Measurements from ENCODE around the gene C11orf86.

DNA sequence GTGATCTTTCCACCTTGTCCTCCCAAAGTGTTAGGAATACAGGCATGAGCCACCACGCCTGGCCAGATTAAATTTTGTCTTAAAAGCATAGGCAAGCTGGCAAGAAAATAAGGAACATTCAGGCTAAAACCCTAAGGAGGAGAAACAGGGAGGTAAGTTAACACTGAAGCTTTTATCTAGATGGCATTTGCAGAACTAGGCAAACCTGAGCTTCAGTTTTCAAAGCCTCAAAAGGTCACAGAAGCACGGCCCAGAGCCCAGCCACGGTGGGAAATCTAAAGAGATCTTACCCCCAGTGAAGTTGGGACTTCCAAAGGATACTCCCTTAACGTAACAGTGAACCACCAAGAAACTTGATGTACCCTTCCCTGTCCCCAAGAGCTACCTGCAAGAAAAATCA, 45.4 kb upstream of the C11orf86 start:
- TF ChIP-seq JUNB (IDR thresholded peaks at IDR 0.05) = no peak
- no peak for TF ChIP-seq MYC (IDR thresholded peaks at IDR 0.05; ENCODE audit: insufficient read depth, insufficient read length, insufficient replicate concordance, low read length, severe bottlenecking)
- no peak for TF ChIP-seq EGR1 (IDR thresholded peaks at IDR 0.05; ENCODE audit: borderline replicate concordance in 1 of 2, low read depth in 2 of 2, low read length in 2 of 2)
- no peak for TF ChIP-seq CREB1 (IDR thresholded peaks at IDR 0.05; ENCODE audit: low read depth)
- TF ChIP-seq, protein P1, sequence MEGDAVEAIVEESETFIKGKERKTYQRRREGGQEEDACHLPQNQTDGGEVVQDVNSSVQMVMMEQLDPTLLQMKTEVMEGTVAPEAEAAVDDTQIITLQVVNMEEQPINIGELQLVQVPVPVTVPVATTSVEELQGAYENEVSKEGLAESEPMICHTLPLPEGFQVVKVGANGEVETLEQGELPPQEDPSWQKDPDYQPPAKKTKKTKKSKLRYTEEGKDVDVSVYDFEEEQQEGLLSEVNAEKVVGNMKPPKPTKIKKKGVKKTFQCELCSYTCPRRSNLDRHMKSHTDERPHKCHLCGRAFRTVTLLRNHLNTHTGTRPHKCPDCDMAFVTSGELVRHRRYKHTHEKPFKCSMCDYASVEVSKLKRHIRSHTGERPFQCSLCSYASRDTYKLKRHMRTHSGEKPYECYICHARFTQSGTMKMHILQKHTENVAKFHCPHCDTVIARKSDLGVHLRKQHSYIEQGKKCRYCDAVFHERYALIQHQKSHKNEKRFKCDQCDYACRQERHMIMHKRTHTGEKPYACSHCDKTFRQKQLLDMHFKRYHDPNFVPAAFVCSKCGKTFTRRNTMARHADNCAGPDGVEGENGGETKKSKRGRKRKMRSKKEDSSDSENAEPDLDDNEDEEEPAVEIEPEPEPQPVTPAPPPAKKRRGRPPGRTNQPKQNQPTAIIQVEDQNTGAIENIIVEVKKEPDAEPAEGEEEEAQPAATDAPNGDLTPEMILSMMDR (IDR thresholded peaks at IDR 0.05 in 2 of 3, conservative IDR thresholded peaks at IDR 0.05 in 1 of 3; ENCODE audit: control insufficient read depth in 2 of 3, extremely low read depth in 1 of 3, insufficient read depth in 1 of 3, low read depth in 3 of 3, low read length in 3 of 3) = no peak
- TF ChIP-seq, protein P2, sequence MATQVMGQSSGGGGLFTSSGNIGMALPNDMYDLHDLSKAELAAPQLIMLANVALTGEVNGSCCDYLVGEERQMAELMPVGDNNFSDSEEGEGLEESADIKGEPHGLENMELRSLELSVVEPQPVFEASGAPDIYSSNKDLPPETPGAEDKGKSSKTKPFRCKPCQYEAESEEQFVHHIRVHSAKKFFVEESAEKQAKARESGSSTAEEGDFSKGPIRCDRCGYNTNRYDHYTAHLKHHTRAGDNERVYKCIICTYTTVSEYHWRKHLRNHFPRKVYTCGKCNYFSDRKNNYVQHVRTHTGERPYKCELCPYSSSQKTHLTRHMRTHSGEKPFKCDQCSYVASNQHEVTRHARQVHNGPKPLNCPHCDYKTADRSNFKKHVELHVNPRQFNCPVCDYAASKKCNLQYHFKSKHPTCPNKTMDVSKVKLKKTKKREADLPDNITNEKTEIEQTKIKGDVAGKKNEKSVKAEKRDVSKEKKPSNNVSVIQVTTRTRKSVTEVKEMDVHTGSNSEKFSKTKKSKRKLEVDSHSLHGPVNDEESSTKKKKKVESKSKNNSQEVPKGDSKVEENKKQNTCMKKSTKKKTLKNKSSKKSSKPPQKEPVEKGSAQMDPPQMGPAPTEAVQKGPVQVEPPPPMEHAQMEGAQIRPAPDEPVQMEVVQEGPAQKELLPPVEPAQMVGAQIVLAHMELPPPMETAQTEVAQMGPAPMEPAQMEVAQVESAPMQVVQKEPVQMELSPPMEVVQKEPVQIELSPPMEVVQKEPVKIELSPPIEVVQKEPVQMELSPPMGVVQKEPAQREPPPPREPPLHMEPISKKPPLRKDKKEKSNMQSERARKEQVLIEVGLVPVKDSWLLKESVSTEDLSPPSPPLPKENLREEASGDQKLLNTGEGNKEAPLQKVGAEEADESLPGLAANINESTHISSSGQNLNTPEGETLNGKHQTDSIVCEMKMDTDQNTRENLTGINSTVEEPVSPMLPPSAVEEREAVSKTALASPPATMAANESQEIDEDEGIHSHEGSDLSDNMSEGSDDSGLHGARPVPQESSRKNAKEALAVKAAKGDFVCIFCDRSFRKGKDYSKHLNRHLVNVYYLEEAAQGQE (IDR thresholded peaks at IDR 0.05; ENCODE audit: low read depth, low read length) = no peak
- TF ChIP-seq ATF7 (IDR thresholded peaks at IDR 0.05; ENCODE audit: low read depth) = no peak
- no peak for TF ChIP-seq SIX5 (IDR thresholded peaks at IDR 0.05; ENCODE audit: low read depth, low read length, severe bottlenecking)
